CD4-positive, alpha-beta memory T cell (primary cell): ENCODE results near the gene SLC9C2. TPM values are rescaled to one million over a fixed set of nuclear protein-coding genes. Genes with fewer than 3 reads are reported as not detected.
"Not testable (repeated sequence)": the region's sequence is repeated elsewhere in the genome, so short reads cannot be mapped to it uniquely, and the experiment has no call there.

Experiments
- CTCF ChIA-PET: fragments of 350-600 bp; sonication (Branson Sonifier 250); formaldehyde crosslinking; loops from one replicate; lab custom pipeline; 2021; ENCODE audit warnings: inconsistent platforms; ENCODE audit not compliant: partially characterized antibody; lab: Charles Lee
- POLR2A ChIA-PET: fragments of 350-600 bp; sonication (Branson Sonifier 250); formaldehyde crosslinking; loops from one replicate; lab custom pipeline; 2021; ENCODE audit not compliant: partially characterized antibody; lab: Charles Lee
- DNase-seq, 5 donors: peaks; one replicate each; pipeline versions ENCODE4 v3.0.0 to v3.0.0-alpha.2; 2020 to 2022; ENCODE audit warnings: mixed read lengths in 1 of 5
- H3K27ac ChIP-seq: one replicate; pipeline ENCODE4 v1.7.0; 2013; ENCODE audit warnings: low read depth, low read length
- H3K27me3 ChIP-seq: 2 replicates; pipeline ENCODE4 v1.7.0; 2013; ENCODE audit warnings: mild to moderate bottlenecking, low read length, moderate library complexity; ENCODE audit not compliant: insufficient read depth
- H3K36me3 ChIP-seq: 2 replicates; pipeline ENCODE4 v1.7.0; 2013; ENCODE audit warnings: mild to moderate bottlenecking, low read length, moderate library complexity; ENCODE audit not compliant: insufficient read depth
- H3K4me1 ChIP-seq: 2 replicates; pipeline ENCODE4 v1.7.0; 2013; ENCODE audit warnings: mild to moderate bottlenecking, low read length, moderate library complexity; ENCODE audit not compliant: insufficient read depth
- H3K4me3 ChIP-seq, 2 donors: one replicate each; pipeline ENCODE4 v1.7.0; 2013; ENCODE audit warnings: low read length in 2 of 2, mild to moderate bottlenecking in 1 of 2
- H3K9me3 ChIP-seq, 2 donors: one replicate each; pipeline ENCODE4 v1.7.0; 2013; ENCODE audit warnings: low read length in 2 of 2, control low read depth in 1 of 2; ENCODE audit not compliant: control insufficient read depth in 1 of 2
- H3K27ac Mint-ChIP-seq, 7 donors: one replicate each; pipeline ENCODE4 v1.8.0; 2020 to 2021; ENCODE audit warnings: mixed read lengths in 7 of 7, mild to moderate bottlenecking in 6 of 7, inconsistent platforms in 3 of 7, moderate library complexity in 3 of 7
- H3K27me3 Mint-ChIP-seq, 2 donors: one replicate each; pipeline ENCODE4 v1.8.0; 2020 to 2021; ENCODE audit warnings: mixed read lengths in 2 of 2
- H3K36me3 Mint-ChIP-seq, 2 donors: one replicate each; pipeline ENCODE4 v1.8.0; 2020 to 2021; ENCODE audit warnings: mixed read lengths in 2 of 2, inconsistent platforms in 1 of 2, mild to moderate bottlenecking in 1 of 2
- H3K4me1 Mint-ChIP-seq, 4 donors: one replicate each; pipeline ENCODE4 v1.8.0; 2020 to 2021; ENCODE audit warnings: mixed read lengths in 4 of 4, mild to moderate bottlenecking in 1 of 4
- H3K4me3 Mint-ChIP-seq, 8 donors: one replicate each; pipeline ENCODE4 v1.8.0; 2020 to 2021; ENCODE audit warnings: mixed read lengths in 8 of 8, mild to moderate bottlenecking in 7 of 8, moderate library complexity in 6 of 8, inconsistent platforms in 3 of 8
- H3K9me3 Mint-ChIP-seq, 8 donors: one replicate each; pipeline ENCODE4 v1.8.0; 2020 to 2021; ENCODE audit warnings: mixed read lengths in 8 of 8, mild to moderate bottlenecking in 5 of 8, inconsistent platforms in 3 of 8, moderate library complexity in 1 of 8
- intact Hi-C: fragments of 100-400 bp; cut with micrococcal nuclease; formaldehyde crosslinking; loops from one replicate; pipeline ENCODE4 v1.15.1; 2023
- polyA plus RNA-seq, 2 donors: library from polyadenylated mRNA; unstranded; fragments of 300-500 nt; fragmentation: Illumina TruSeq; gene quantifications; one replicate each; pipeline ENCODE4 v1.2.3, GENCODE V29; 2021
- total RNA-seq, 2 experiments: library from RNA; stranded (reverse); gene quantifications; one replicate each; pipeline ENCODE4 v1.2.3, GENCODE V29; 2021

Gene SLC9C2
- total and polyA plus RNA-seq, 4 experiments from 2014 or later, result not detected

- no peak overlapping the region for H3K27ac ChIP-seq
- DNase-seq, result no peak
- H3K36me3 ChIP-seq, result no peaks in the 10 kb centered on the region
- no peaks in the 10 kb centered on the region for H3K9me3 ChIP-seq
- intact Hi-C loops, result no loop called here
- Mint-ChIP-seq H3K36me3 (no peaks in the 10 kb centered on the region), H3K4me3 (no peak overlapping the region), H3K27ac (no peak overlapping the region), H3K27me3 (no peaks in the 10 kb centered on the region), H3K9me3 (peaks cover 0 to 3% (median under 1%) of the 10 kb centered on the region in 8 donors), H3K4me1 (peaks cover 0 to 2% (median 0%) of the 10 kb centered on the region in 4 donors)
- POLR2A ChIA-PET, result no interaction called here
- CTCF ChIA-PET, result no interaction called here
- no peaks in the 10 kb centered on the region for H3K4me1 ChIP-seq
- H3K4me3 ChIP-seq, result no peak overlapping the region
- no peaks in the 10 kb centered on the region for H3K27me3 ChIP-seq
Observed at GRCh38 chr1:173573596-173573995, 29.3 kb downstream of the SLC9C2 start.

GRCh38 chr1:173572201-173572873, 30.5 kb downstream of the SLC9C2 start:
- CTCF ChIA-PET, result interaction anchor here (1.2 kb wide), 1 partner anchor 20 kb away, joined by 3 read pairs; no protein-coding TSS in a partner anchor
- no peak overlapping the region for H3K4me3 Mint-ChIP-seq
- H3K27me3 ChIP-seq, result no peaks in the 10 kb centered on the region
- H3K4me3 ChIP-seq, result no peak overlapping the region
- H3K27ac ChIP-seq, result no peak overlapping the region
- no peaks in the 10 kb centered on the region for H3K36me3 ChIP-seq
- no peaks in the 10 kb centered on the region for H3K36me3 Mint-ChIP-seq
- intact Hi-C loops, result no loop called here
- no peaks in the 10 kb centered on the region for H3K4me1 ChIP-seq
- DNase-seq, result no peak
- H3K9me3 ChIP-seq, result no peaks in the 10 kb centered on the region
- H3K27ac Mint-ChIP-seq, result no peak overlapping the region
- no peaks in the 10 kb centered on the region for H3K27me3 Mint-ChIP-seq
- H3K4me1 Mint-ChIP-seq, result peaks cover 0 to 2% (median 0%) of the 10 kb centered on the region in 4 donors
- peaks cover 0 to 15% (median 7%) of the 10 kb centered on the region in 8 donors for H3K9me3 Mint-ChIP-seq
- POLR2A ChIA-PET, result no interaction called here

- POLR2A ChIA-PET, result no interaction called here
- Histone ChIP-seq H3K27me3 (no peaks in the 10 kb centered on the region), H3K4me3 (no peak overlapping the region), H3K36me3 (no peaks in the 10 kb centered on the region), H3K9me3 (no peaks in the 10 kb centered on the region), H3K4me1 (no peaks in the 10 kb centered on the region), H3K27ac (no peak overlapping the region)
- CTCF ChIA-PET, result interaction anchor here (0.8 kb wide), 1 partner anchor 11 kb away, joined by 3 read pairs; no protein-coding TSS in a partner anchor
- peaks cover 0 to 5% of the 10 kb centered on the region in 2 donors for H3K27me3 Mint-ChIP-seq
- no peak for DNase-seq
- peaks cover 4 to 29% (median 15%) of the 10 kb centered on the region in 8 donors for H3K9me3 Mint-ChIP-seq
- H3K4me3 Mint-ChIP-seq, result no peak overlapping the region
- H3K36me3 Mint-ChIP-seq, result peaks cover 0 to 5% of the 10 kb centered on the region in 2 donors
- H3K27ac Mint-ChIP-seq, result no peak overlapping the region
- intact Hi-C loops, result no loop called here
- peaks cover 0 to 2% (median 0%) of the 10 kb centered on the region in 4 donors for H3K4me1 Mint-ChIP-seq
Observed at GRCh38 chr1:173570370-173571007, 32.4 kb downstream of the SLC9C2 start.

GRCh38 chr1:173568483-173568882, 34.4 kb downstream of the SLC9C2 start:
- H3K27ac Mint-ChIP-seq, result no peak overlapping the region
- CTCF ChIA-PET, result no interaction called here
- peaks cover 5 to 36% (median 18%) of the 10 kb centered on the region in 8 donors for H3K9me3 Mint-ChIP-seq
- Histone ChIP-seq H3K27ac (no peak overlapping the region), H3K4me1 (no peaks in the 10 kb centered on the region), H3K9me3 (no peaks in the 10 kb centered on the region), H3K4me3 (no peak overlapping the region), H3K27me3 (no peaks in the 10 kb centered on the region), H3K36me3 (no peaks in the 10 kb centered on the region)
- DNase-seq, result no peak
- H3K36me3 Mint-ChIP-seq, result peaks cover 0 to 5% of the 10 kb centered on the region in 2 donors
- peaks cover 0 to 5% of the 10 kb centered on the region in 2 donors for H3K27me3 Mint-ChIP-seq
- H3K4me3 Mint-ChIP-seq, result no peak overlapping the region
- H3K4me1 Mint-ChIP-seq, result no peaks in the 10 kb centered on the region
- POLR2A ChIA-PET, result no interaction called here
- intact Hi-C loops, result no loop called here

- H3K27me3 ChIP-seq, POLR2A ChIA-PET, H3K4me3 ChIP-seq, H3K9me3 ChIP-seq, DNase-seq, H3K36me3 Mint-ChIP-seq, intact Hi-C loops, CTCF ChIA-PET, H3K4me1 ChIP-seq, H3K27ac ChIP-seq, H3K27ac Mint-ChIP-seq, H3K36me3 ChIP-seq, H3K4me1 Mint-ChIP-seq, H3K4me3 Mint-ChIP-seq, H3K27me3 Mint-ChIP-seq: not testable (repeated sequence)
- H3K9me3 Mint-ChIP-seq, result peaks cover 5 to 34% (median 18%) of the 10 kb centered on the region in 8 donors
Observed at GRCh38 chr1:173563846-173564245, 39.0 kb downstream of the SLC9C2 start.

- Mint-ChIP-seq H3K27ac (no peak overlapping the region), H3K36me3 (peaks cover 0 to 5% of the 10 kb centered on the region in 2 donors), H3K27me3 (peaks cover 0 to 5% of the 10 kb centered on the region in 2 donors), H3K4me3 (no peak overlapping the region), H3K4me1 (peaks cover 0 to 3% (median 0%) of the 10 kb centered on the region in 4 donors), H3K9me3 (peaks cover 0 to 25% (median 14%) of the 10 kb centered on the region in 8 donors)
- DNase-seq, result no peak
- Histone ChIP-seq H3K27me3 (no peaks in the 10 kb centered on the region), H3K4me1 (no peaks in the 10 kb centered on the region), H3K9me3 (no peaks in the 10 kb centered on the region), H3K27ac (no peak overlapping the region), H3K36me3 (no peaks in the 10 kb centered on the region), H3K4me3 (no peak overlapping the region)
- CTCF ChIA-PET, result no interaction called here
- intact Hi-C loops, result no loop called here
- POLR2A ChIA-PET, result no interaction called here
Observed at GRCh38 chr1:173562813-173563212, 40.1 kb downstream of the SLC9C2 start.

- peak overlapping the region in 1 of 7 donors; percentile 48 for H3K27ac Mint-ChIP-seq
- CTCF ChIA-PET, result interaction anchor here (1.2 kb wide), 1 partner anchor 44 kb away, joined by 3 read pairs; no protein-coding TSS in a partner anchor
- intact Hi-C loops, result no loop called here
Observed at GRCh38 chr1:173561263-173561662, 41.6 kb downstream of the SLC9C2 start.

More at GRCh38 chr1:173561263-173561662, 41.6 kb downstream of the SLC9C2 start:
- Histone ChIP-seq H3K9me3 (no peaks in the 10 kb centered on the region), H3K36me3 (no peaks in the 10 kb centered on the region), H3K4me1 (no peaks in the 10 kb centered on the region), H3K27me3 (no peaks in the 10 kb centered on the region), H3K27ac (no peak overlapping the region), H3K4me3 (no peak overlapping the region)
- H3K4me3 Mint-ChIP-seq, result no peak overlapping the region
- H3K36me3 Mint-ChIP-seq, result peaks cover 0 to 2% of the 10 kb centered on the region in 2 donors
- H3K4me1 Mint-ChIP-seq, result peaks cover 0 to 3% (median 0%) of the 10 kb centered on the region in 4 donors
- POLR2A ChIA-PET, result no interaction called here
- no peak for DNase-seq
- peaks cover 0 to 2% of the 10 kb centered on the region in 2 donors for H3K27me3 Mint-ChIP-seq
- H3K9me3 Mint-ChIP-seq, result peaks cover 0 to 10% (median 4%) of the 10 kb centered on the region in 8 donors
